Prostate gland (tissue), 2 donors: ENCODE data around the gene CYB561D1. TPM values are rescaled to one million over a fixed set of nuclear protein-coding genes. Genes with fewer than 3 reads are reported as not detected.

ENCODE experiments used
- DNase-seq: peaks from one replicate; pipeline ENCODE4 v3.0.0-alpha.2; 2019; ENCODE audit warnings: low spot score
- H3K27ac ChIP-seq, 2 donors: fragments of 200-600 bp; sonication (generic); 2 replicates each; pipeline ENCODE4 v1.5.1; 2017 to 2019
- H3K27me3 ChIP-seq: fragments of 200-600 bp; sonication (generic); replicated peaks from 2 replicates; pipeline ENCODE4 v1.5.1; 2019; ENCODE audit not compliant: insufficient read depth
- H3K36me3 ChIP-seq, 2 donors: fragments of 200-600 bp; sonication (generic); 1 replicate in 1 of 2; 2 replicates in 1 of 2; pipeline versions ENCODE4 v1.5.1 to v1.8.1; 2017 to 2019
- H3K4me1 ChIP-seq: fragments of 200-600 bp; sonication (generic); replicated peaks from 2 replicates; pipeline ENCODE4 v1.5.1; 2019
- H3K4me3 ChIP-seq, 2 donors: fragments of 200-600 bp; sonication (generic); 2 replicates each; pipeline ENCODE4 v1.5.1; 2017 to 2019
- H3K9me3 ChIP-seq: fragments of 200-600 bp; sonication (generic); 2 replicates; pipeline ENCODE4 v1.5.1; 2017
- POLR2A ChIP-seq: fragments of 450-650 bp; IDR thresholded peaks from one replicate; pipeline ENCODE4 v1.6.1; 2016; ENCODE audit warnings: antibody characterized with exemption, mild to moderate bottlenecking
- POLR2AphosphoS5 ChIP-seq: sonication (generic); formaldehyde crosslinking; IDR thresholded peaks from one replicate; pipeline ENCODE4 v1.6.1; 2017; ENCODE audit warnings: antibody characterized with exemption
- WGBS: methylation state at CpG from one replicate; pipeline ENCODE4 v1.1.5; 2018; 5-methylcytosine and 5-hydroxymethylcytosine counted together
- intact Hi-C: fragments of 100-400 bp; cut with DNase I; formaldehyde crosslinking; loops from one replicate; pipeline ENCODE4 v1.14.2; 2022
- total RNA-seq, 2 donors: library from RNA; depleted of rRNA; stranded (reverse); fragments of >200 nt; gene quantifications; one replicate each; pipeline ENCODE4 v1.1.0, GENCODE V29; 2016
- TF ChIP-seq, protein P1 (sequence below), 4 experiments: fragments of 200-600 bp in 2 of 4; fragments of 450-650 bp in 2 of 4; sonication (generic) in 2 of 4; IDR thresholded peaks; 1 replicate in 3 of 4; 2 replicates in 1 of 4; pipeline ENCODE4 v1.5.1; 2016 to 2019; ENCODE audit warnings: antibody characterized with exemption in 4 of 4, mild to moderate bottlenecking in 2 of 4, moderate library complexity in 2 of 4

CYB561D1 gene
- total RNA-seq, 2 donors from 2014 or later, result 12.0 to 12.3 TPM

DNA sequence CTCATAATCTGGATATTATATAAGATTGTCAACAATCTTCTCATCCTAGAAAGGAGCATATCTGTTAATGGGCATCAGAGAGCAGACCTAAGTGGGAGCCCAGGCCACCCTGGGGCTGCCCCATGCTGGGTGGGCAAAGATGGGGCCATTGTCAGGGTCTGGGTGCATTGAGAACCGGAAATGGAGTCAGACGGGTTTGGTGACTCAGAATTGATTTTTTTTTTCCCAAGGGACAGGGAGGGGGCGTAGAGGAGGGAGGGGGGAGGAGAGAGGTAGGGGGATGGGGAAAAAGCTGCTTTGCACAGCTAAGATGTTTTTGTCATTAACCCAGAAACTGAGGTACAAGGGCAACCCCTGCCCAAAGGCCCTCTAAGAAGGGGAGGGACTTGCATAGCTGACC is 8.9 kb upstream of the CYB561D1 start:
- Histone ChIP-seq H3K27ac (no peak overlapping the region), H3K9me3 (no peaks in the 10 kb centered on the region), H3K4me3 (no peak overlapping the region), H3K36me3 (no peaks in the 10 kb centered on the region), H3K4me1 (peaks cover 7% of the 10 kb centered on the region), H3K27me3 (no peaks in the 10 kb centered on the region)
- no peak for DNase-seq
- intact Hi-C loops, result no loop called here
- TF ChIP-seq POLR2AphosphoS5 (no peak), POLR2A (no peak)
- TF ChIP-seq, protein P1, sequence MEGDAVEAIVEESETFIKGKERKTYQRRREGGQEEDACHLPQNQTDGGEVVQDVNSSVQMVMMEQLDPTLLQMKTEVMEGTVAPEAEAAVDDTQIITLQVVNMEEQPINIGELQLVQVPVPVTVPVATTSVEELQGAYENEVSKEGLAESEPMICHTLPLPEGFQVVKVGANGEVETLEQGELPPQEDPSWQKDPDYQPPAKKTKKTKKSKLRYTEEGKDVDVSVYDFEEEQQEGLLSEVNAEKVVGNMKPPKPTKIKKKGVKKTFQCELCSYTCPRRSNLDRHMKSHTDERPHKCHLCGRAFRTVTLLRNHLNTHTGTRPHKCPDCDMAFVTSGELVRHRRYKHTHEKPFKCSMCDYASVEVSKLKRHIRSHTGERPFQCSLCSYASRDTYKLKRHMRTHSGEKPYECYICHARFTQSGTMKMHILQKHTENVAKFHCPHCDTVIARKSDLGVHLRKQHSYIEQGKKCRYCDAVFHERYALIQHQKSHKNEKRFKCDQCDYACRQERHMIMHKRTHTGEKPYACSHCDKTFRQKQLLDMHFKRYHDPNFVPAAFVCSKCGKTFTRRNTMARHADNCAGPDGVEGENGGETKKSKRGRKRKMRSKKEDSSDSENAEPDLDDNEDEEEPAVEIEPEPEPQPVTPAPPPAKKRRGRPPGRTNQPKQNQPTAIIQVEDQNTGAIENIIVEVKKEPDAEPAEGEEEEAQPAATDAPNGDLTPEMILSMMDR (IDR thresholded peaks at IDR 0.05), result no peak
- WGBS, result 14% methylated on average over 3 of the region's 3 CpGs

DNA sequence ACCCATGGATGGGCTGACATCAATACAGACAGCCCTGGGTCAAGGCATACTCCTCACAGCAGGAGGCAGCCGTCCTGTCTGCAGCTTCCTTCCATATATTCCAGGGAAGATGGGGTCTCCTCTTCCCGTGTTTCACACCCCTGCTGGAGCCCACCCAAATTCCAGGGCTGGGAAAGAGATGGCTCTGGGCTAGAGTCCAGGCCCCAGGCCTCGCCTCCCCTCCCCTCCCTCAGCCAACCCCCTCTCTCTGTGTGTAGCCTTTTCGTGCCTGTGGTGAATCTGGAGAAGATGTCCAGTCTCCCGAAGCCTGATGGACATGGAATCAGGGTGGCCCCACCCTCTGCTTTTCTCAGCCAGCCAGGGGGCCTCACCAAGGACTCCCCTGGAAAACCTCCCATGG is 6.6 kb upstream of the CYB561D1 start:
- 59% methylated on average over 5 of the region's 5 CpGs for WGBS
- TF ChIP-seq POLR2AphosphoS5 (no peak), POLR2A (no peak)
- TF ChIP-seq, protein P1 (IDR thresholded peaks at IDR 0.05), result no peak
- Histone ChIP-seq H3K27ac (no peak overlapping the region), H3K27me3 (no peaks in the 10 kb centered on the region), H3K4me3 (no peak overlapping the region), H3K9me3 (no peaks in the 10 kb centered on the region), H3K4me1 (peaks cover 7% of the 10 kb centered on the region), H3K36me3 (no peaks in the 10 kb centered on the region)
- intact Hi-C loops, result no loop called here
- DNase-seq, result no peak

GRCh38 chr1:109488201-109488600 is 5.7 kb upstream of the CYB561D1 start:
- no peak for DNase-seq
- intact Hi-C loops, result no loop called here
- Histone ChIP-seq H3K27ac (no peak overlapping the region), H3K27me3 (no peaks in the 10 kb centered on the region), H3K4me3 (no peak overlapping the region), H3K4me1 (peaks cover 7% of the 10 kb centered on the region), H3K36me3 (no peaks in the 10 kb centered on the region), H3K9me3 (no peaks in the 10 kb centered on the region)
- TF ChIP-seq POLR2AphosphoS5 (no peak), POLR2A (no peak)
- TF ChIP-seq, protein P1 (IDR thresholded peaks at IDR 0.05), result no peak
- 72% methylated on average over 5 of the region's 5 CpGs for WGBS

- TF ChIP-seq POLR2A, result no peak
- TF ChIP-seq, protein P1 (IDR thresholded peaks at IDR 0.05), result no peak
- no peak for TF ChIP-seq POLR2AphosphoS5
Observed at GRCh38 chr1:109488696-109489095, 5.2 kb upstream of the CYB561D1 start.

DNA sequence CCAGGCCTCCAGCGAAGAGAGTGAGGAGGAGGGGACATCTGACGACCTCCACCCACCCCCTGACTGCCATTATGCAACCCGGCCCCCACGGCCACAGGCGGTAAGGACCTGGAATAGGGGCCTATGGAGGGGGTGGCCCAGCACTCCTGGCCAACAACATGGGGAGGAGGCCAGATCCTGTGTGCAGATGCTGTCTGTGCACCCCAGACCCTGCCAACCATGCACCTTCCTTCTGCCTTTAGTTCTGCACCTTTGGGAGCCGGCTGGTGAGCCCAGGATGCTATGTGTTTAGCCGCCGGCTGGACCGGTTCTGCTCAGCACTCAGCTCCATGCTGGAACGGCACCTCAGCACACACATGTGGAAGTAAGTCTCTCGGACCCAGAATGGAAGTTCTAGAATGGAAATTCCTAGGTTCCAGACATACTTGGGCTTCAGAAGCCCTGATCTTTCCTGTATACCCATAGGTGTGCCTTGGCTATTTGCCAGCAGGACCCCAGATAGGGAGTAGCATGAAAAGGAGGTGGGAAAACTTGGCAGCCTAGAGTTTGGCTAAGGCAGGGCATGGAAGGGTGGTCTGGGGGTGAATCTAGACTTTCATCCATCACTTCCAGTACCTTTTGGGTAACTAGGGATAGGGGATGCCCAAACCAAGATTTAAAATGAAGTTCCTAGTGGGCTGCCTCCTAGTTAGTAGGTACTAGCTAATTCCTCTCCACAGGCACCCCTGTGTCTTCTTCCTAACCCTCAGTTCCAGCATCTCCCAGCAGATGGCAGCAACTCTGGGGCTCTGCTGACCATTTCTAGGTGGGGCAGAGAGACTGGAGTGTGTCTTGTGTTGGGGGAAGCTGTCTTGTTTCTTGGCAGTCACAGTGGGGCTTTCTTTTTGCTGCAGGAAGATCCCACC is 3.6 kb upstream of the CYB561D1 start:
- 77% methylated on average over 6 of the region's 11 CpGs for WGBS
- intact Hi-C loops, result no loop called here
- H3K9me3 ChIP-seq, result no peaks in the 10 kb centered on the region
- TF ChIP-seq POLR2AphosphoS5 (peak; percentile 32), POLR2A (no peak)
- TF ChIP-seq, protein P1 (IDR thresholded peaks at IDR 0.05), result peak; percentile 45 to 82 (median 70)
- H3K4me1 ChIP-seq, result peaks cover 8% of the 10 kb centered on the region
- no peak overlapping the region for H3K27ac ChIP-seq
- peak; percentile 54 for DNase-seq
- no peak overlapping the region for H3K4me3 ChIP-seq
- H3K27me3 ChIP-seq, result no peaks in the 10 kb centered on the region
- no peaks in the 10 kb centered on the region for H3K36me3 ChIP-seq

More at GRCh38 chr1:109488696-109489095, 5.2 kb upstream of the CYB561D1 start:
- WGBS, result 91% methylated on average over 12 of the region's 12 CpGs
- DNase-seq, result no peak
- Histone ChIP-seq H3K9me3 (no peaks in the 10 kb centered on the region), H3K4me3 (no peak overlapping the region), H3K27ac (no peak overlapping the region), H3K36me3 (no peaks in the 10 kb centered on the region), H3K27me3 (no peaks in the 10 kb centered on the region), H3K4me1 (peaks cover 7% of the 10 kb centered on the region)
- intact Hi-C loops, result no loop called here
